DMS53 treated with DMSO at 0.1 percent for 48 hours (cell line): Measurements from ENCODE around the gene CCDC38.
"Not testable (repeated sequence)": the region's sequence is repeated elsewhere in the genome, so short reads cannot be mapped to it uniquely, and the experiment has no call there.

Experiments
- DNase-seq: peaks from one replicate; lab custom pipeline; 2025; ENCODE audit not compliant: unreplicated experiment; lab: John Stamatoyannopoulos, UW

Gene CCDC38

GRCh38 chr12:95884998-95885397 is 57.4 kb downstream of the CCDC38 start:
- DNase-seq, result no peak

- DNase-seq, result no peak
Observed at GRCh38 chr12:95882873-95883272, 59.5 kb downstream of the CCDC38 start.

- DNase-seq, result no peak
Observed at GRCh38 chr12:95882080-95882479, 60.3 kb downstream of the CCDC38 start.

- DNase-seq, result no peak
Observed at GRCh38 chr12:95881331-95881955, 61.0 kb downstream of the CCDC38 start.

GRCh38 chr12:95880895-95881294 is 61.5 kb downstream of the CCDC38 start:
- no peak for DNase-seq

- no peak for DNase-seq
Observed at GRCh38 chr12:95877622-95878021, 64.8 kb downstream of the CCDC38 start.

- no peak for DNase-seq
Observed at GRCh38 chr12:95874452-95874851, 68.0 kb downstream of the CCDC38 start.

- no peak for DNase-seq
Observed at GRCh38 chr12:95870897-95871296, 71.5 kb downstream of the CCDC38 start.

GRCh38 chr12:95863337-95863736 is 79.1 kb downstream of the CCDC38 start:
- DNase-seq, result no peak

- DNase-seq, result no peak
Observed at GRCh38 chr12:95862038-95862437, 80.4 kb downstream of the CCDC38 start.

- DNase-seq, result no peak
Observed at GRCh38 chr12:95859947-95860850, 82.2 kb downstream of the CCDC38 start.

GRCh38 chr12:95859344-95859816 is 83.0 kb downstream of the CCDC38 start:
- peak; percentile 9 for DNase-seq

GRCh38 chr12:95858451-95859343 is 83.7 kb downstream of the CCDC38 start, which contains the start of gene SNRPF:
Gene SNRPF, plus strand, starts transcription at chr12:95858952. Its CDS starts 122 bp downstream, at chr12:95859074.
- peak; percentile 97 for DNase-seq

GRCh38 chr12:95857799-95858198 is 84.6 kb downstream of the CCDC38 start:
- DNase-seq, result no peak

GRCh38 chr12:95857156-95857555 is 85.3 kb downstream of the CCDC38 start:
- DNase-seq, result no peak

- DNase-seq, result no peak
Observed at GRCh38 chr12:95852133-95852532, 90.3 kb downstream of the CCDC38 start.

- DNase-seq, result no peak
Observed at GRCh38 chr12:95851606-95852005, 90.8 kb downstream of the CCDC38 start.

GRCh38 chr12:95848575-95849388 is 93.6 kb downstream of the CCDC38 start:
- DNase-seq, result peak; percentile 71

GRCh38 chr12:95842426-95842825 is 100.0 kb downstream of the CCDC38 start:
- DNase-seq, result not testable (repeated sequence)

- DNase-seq, result peak; percentile 91
Observed at GRCh38 chr12:95838125-95838524, 104.3 kb downstream of the CCDC38 start.
